ENCODE results near the gene TBX10.

- TF ChIP-seq PAX5 (IDR thresholded peaks at IDR 0.05; ENCODE audit: insufficient read depth, low read length, severe bottlenecking) = no peak
- TF ChIP-seq POLR2A (IDR thresholded peaks at IDR 0.05; ENCODE audit: low read depth, low read length) = no peak
- no peak for TF ChIP-seq POLR2AphosphoS5 (IDR thresholded peaks at IDR 0.05; ENCODE audit: low read depth, low read length)
- no peak for TF ChIP-seq SPI1 (IDR thresholded peaks at IDR 0.05; ENCODE audit: low read depth, low read length)
- no peak for TF ChIP-seq TAF1 (IDR thresholded peaks at IDR 0.05; ENCODE audit: low read depth, low read length)
These were observed 31.0 kb upstream of the TBX10 start for GRCh38 chr11:67670316-67671210.

Measured in GM12891 (cell line).